NCI-H146 treated with DMSO at 0.1 percent for 48 hours (cell line): Measurements from ENCODE around the gene GCG.

ENCODE experiments used
- DNase-seq: peaks from one replicate; lab custom pipeline; 2025; ENCODE audit not compliant: unreplicated experiment; lab: John Stamatoyannopoulos, UW

GCG gene

DNA sequence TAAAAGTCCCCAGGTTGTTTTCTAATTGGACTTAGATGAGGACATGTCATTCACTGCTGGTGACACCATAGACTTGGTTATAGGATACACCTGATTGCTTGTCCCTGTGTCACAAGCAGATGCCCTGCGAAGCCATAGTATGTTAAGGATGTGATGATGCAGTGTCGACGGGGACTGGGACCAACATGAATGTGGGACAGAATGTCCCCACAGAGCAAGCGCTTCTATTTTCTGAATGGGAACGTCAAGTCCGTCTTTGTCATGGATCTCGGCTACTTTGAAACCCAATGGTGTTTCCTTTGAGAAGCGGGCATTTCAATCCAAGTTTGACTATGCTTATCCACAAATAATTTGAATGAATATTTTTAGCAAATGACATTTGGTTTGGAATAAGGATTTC, 2.1 kb downstream of the GCG start:
- DNase-seq = no peak

- no peak for DNase-seq
These were observed 2.6 kb downstream of the GCG start for GRCh38 chr2:162149466-162149865.

- no peak for DNase-seq
These were observed 3.1 kb downstream of the GCG start for GRCh38 chr2:162148956-162149355.

DNA sequence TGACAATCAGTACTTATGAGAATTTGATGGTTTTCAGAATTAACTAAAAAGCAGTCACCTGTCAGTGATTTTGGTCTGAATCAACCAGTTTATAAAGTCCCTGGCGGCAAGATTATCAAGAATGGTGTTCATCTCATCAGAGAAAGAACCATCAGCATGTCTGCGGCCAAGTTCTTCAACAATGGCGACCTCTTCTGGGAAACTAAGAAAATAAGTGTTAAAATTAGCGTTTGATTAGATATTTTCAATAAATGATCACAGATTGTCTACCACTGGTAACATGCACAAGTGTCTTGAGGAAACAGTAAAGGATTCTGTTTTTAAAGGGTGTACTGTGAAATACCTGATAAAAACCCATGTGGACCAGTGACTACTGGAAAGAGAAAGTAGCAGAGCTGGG, 8.1 kb downstream of the GCG start:
- no peak for DNase-seq

DNA sequence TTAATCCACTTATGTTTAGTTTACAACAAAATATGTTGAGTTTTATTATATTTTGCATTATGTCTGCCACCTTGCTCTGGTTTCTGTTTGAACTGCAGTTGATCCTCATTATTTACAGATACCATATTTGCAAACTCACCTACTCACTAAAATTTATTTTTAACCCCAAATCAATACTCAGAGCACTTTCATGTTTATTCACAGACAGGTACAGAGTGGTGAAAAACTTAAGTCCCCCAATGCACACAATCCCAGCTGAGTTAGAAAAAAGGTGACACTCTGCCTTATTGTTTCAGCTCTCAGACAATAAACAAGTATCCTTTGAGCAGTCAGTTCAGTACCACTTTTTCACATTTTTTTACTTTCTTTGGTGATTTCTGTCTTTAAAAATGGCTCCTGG, 13.7 kb downstream of the GCG start:
- no peak for DNase-seq

DNA sequence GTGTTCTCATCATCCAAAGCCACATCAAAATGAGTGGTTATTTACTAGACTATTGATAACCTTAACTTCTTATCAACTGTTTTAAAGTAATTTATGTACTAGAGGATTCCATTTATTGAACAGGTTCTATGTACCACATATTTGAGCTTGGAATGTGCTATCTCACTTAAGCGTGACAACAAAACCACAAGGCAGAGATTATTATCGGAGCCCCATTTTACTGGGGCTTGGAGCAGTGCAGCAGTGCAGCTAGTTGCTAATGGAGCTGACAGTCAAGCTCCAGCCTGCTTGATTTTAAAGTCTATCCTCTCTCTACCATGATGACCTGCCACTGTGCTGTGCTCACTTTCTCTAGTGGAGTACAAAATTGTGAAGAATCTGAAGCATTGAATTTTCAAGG, 24.6 kb downstream of the GCG start:
- DNase-seq = no peak

DNA sequence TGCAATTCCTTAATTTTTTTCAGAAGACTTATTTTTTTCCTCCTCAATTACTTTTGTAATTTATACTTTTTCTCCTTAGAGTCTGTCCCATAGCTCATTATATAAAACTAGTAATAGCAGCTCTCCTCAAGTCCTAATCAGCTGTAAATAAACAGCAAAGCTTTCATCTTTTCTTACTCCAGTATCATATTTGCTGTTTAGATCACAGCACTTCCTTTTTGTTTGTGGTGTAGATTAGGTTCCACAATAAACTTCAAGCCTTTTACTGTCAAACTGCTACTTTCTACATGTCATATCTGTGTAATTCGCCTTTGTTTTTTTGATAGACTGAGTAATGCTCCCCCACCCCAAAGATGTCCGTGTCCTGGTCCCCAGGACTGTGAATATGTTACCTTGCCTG, 25.5 kb downstream of the GCG start:
- DNase-seq = no peak

DNA sequence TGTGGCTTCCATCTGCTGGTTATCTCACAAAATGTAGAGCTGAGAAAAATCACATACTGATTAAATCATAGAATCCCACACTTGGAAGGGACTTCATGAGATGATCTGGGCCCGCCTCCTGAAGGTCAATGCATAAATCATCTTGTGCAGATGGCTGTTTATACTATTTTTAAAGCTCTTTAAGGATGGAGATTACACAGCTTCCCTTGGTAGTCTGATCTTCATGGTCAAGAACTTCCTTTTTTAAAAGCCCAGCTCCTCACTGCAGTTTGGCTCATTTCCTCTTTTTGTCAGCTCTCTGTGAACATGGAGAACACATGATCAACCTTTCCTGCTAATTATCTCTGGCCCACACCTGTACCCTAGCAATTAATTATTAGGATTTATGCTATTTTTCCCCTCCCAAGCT, 25.9 kb downstream of the GCG start:
- no peak for DNase-seq

GRCh38 chr2:162125138-162125537, 26.9 kb downstream of the GCG start:
- DNase-seq = no peak

DNA sequence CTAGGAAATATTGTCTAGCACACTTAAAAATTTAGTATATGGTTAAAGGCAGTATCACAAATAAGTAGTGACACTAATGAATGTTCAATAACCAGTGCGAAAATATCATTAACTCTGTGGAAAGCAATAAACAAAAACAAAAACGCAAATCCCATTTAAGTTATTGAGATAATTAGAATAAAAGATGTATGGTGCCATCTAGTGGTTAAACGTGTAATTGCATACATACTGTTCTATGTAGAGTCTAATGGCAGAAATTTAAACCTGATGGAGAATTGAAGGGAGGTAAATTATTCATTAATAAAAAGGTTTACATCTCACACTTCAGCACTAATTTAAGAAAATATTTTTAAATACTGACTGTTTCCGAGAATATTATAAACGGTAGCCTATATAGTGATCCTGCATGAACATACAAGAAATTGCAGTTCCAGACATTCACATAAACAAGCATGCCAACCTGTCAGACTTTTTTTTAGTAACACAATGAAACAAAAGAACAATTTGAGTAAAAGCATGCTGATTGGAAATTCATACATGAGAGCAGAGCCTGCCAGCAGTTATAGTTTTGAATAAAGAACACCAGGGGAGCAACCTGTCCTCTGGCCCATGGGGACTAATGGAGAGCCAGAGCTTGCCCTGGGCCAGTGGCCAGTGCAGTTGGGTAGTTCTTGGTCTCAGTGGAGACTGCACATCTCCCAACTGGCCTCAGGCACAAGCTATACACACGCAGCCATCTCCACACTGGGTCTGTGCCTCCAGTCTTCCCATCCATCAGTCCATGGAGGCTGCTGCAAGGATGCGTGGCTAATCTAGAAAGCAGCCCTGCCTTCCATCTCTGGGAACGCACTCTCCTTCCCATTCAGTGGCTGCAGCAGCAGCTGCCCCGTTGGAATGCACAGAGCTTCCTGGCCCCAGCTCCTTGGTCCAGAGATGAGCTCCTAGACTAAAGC, 28.0 kb downstream of the GCG start:
- peak; percentile 21 for DNase-seq

DNA sequence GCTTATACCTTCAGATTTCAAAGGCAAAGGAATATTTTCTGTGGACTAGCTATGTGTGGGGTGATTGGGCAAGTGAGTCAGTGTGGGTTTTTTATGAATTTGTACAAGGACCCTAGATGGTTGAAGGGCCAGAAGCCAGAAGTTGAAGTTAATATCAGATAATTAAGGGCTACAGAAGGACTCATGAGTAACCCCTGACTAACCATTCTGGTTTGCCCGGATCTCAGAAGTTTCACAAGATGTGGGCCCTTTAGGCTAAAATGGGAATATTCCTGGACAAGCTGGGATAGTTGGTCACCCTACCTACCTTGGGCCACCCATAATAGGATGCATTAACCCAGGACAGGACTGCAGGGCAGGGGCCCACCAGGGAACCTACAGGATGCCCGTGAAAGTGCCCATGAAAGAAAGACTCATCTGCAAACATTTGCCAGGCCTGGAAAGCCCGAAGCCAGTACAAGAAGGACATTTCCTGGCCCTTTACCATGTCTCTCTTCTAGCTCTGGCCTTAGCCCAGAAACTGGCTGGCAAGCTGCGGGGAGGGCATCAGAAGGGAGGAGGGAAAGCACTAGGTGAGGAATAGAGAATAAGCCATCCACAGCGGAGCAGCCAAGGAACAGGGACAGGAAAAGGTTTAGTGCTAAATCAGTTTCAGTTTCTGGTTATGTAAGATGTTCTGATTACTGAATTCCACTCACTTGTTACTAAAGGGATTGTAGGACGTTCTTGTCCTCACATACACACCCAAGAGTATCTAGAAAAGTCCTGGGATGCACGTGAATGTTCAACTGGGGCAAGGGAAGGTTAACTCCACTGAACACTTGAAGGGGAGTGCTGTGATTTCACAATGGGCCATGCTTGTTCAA, 33.6 kb downstream of the GCG start:
- no peak for DNase-seq

DNA sequence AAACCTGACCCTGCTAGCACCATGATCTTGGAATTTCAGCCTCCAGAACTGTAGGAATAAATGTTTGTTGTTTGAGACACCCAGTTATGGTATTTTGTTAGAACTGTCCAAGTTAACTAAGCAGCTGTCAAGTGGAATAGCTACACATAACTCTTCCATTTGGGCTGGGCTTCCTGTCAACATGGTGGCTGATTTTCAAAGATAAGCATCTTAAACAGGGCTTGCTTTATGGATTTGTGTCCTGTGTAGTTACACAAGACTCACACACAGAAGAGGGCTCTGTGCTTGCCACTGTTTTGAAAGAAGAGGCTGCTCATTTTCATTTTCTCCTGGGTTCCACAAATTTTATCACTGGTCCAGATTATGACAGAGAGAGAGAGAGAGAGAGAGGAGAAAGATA, 35.7 kb downstream of the GCG start:
- DNase-seq = no peak

DNA sequence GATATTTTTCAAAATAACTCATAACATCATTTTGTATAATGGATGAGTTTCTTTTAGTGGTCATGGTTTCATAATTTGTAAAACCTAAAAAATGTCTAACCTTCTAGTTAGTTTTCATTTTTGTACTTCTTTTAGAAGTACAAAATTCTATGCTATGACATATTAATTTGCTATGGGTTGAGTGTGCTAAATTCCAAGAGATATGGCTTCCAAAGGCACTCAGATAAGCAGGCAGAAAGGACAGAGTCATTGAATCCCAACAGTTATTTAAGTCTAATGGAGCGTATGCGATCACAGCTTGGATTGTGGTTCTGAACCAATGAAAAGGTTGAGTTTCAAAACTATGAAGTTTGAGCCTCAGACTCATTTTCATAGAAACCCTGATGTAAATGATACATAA, 37.0 kb downstream of the GCG start:
- DNase-seq = no peak

DNA sequence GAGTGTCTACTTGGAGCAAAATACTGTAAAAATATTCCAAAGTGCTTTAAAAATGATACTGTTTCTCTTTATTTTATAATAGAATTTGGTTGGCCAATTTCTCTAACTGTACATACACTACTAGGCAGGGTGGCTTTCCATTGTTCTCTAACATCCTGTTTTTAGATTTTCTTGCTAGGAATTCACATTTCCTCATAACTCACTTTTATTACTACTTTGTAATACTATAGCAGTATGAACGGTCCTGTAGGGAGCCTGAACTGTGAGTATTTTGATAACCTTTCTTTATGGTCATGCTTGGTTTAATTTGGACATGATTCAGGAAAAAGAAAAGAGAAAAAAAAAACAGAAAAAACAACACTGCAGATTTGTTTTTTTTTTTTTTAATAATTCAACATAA, 37.8 kb downstream of the GCG start:
- DNase-seq = no peak

DNA sequence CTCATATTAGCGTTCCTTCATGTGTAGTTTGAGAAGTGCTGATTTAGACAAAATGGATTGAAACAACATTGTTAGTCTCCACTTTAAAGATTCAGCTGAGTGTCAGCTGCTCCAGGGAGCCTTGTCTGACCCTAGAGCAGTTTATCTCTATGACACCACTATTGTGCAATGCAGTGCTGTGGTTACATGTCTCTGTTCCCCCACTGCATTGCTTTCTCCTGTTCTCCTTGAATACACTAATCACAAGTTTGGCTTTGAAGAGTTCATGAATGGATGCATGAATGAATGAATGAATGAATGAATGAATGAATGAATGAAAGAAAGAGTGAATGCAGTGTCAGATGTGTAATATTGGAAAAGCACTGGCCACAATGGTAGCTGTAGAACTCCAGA, 38.3 kb downstream of the GCG start:
- DNase-seq = no peak

GRCh38 chr2:162113088-162113775, 38.8 kb downstream of the GCG start:
- DNase-seq = no peak

GRCh38 chr2:162111958-162112850, 39.8 kb downstream of the GCG start:
- no peak for DNase-seq

DNA sequence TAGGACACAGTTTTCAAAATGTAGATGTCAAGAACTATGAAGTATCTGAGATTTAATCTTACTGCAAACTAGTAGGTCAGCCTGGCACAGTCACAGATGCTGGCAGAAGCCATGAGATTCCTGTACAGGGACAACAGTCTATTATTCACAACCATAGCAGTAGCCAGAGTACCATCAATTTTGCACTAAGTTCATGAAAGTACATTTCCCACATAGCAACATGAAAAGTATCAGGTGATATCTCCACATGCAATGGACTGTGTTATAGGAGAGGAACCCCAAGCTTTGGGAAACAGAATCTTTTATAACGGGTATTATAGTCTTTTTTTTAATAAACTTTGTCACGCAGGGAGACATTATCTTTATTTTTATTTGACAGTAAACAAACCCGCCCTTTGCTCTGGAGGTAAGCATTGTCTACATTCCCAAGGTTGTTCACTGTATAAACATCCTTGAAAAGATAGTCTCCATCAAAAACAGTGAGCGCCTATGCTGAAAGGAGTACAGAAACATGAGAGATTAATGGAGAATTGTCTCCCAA, 44.6 kb downstream of the GCG start:
- DNase-seq = no peak

DNA sequence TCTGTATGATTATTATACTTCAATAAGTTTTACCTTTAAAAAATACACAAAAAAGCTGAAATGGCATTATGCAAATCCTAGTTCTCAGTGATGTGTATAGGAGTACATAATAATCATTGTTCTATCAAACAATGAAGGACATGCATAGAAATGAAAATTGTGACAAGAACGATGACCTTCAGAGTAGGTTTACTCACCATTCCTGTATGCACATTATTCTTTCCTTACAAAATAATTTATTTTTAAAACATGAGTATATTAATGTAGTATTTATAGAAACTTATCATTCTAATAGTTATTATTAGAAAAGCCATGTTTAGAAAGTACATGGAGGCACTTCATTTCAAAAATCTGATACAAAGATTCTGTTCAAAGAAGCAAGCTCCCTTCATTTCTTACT, 45.3 kb downstream of the GCG start:
- DNase-seq = no peak

- no peak for DNase-seq
These were observed 45.9 kb downstream of the GCG start for GRCh38 chr2:162106146-162106551.
